GM19043 (cell line): ENCODE measurements around the gene RBM45.
"Not testable (repeated sequence)": the region's sequence is repeated elsewhere in the genome, so short reads cannot be mapped to it uniquely, and the experiment has no call there.

Experiments used
- ATAC-seq: cut with Tn5 transposase; IDR thresholded peaks from one replicate; pipeline ENCODE4 v1.9.1; 2021; ENCODE audit warnings: low read depth; ENCODE audit not compliant: unreplicated experiment

Gene RBM45

GRCh38 chr2:178112202-178113152 lies at the start of gene RBM45:
RBM45 (plus strand) TSS chr2:178112437; CDS start chr2:178112547, 110 bp downstream.
- ATAC-seq = peak; percentile 82

- ATAC-seq = no peak
Observed at GRCh38 chr2:178066324-178066723, 45.9 kb upstream of the RBM45 start.

GRCh38 chr2:178066890-178067669 lies 45.2 kb upstream of the RBM45 start:
- no peak for ATAC-seq

- ATAC-seq = no peak
Observed at GRCh38 chr2:178068823-178069454, 43.3 kb upstream of the RBM45 start.

- ATAC-seq = no peak
Observed at GRCh38 chr2:178069551-178069950, 42.7 kb upstream of the RBM45 start.

- ATAC-seq = no peak
Observed at GRCh38 chr2:178070824-178071223, 41.4 kb upstream of the RBM45 start.

- no peak for ATAC-seq
Observed at GRCh38 chr2:178072000-178072382, 40.2 kb upstream of the RBM45 start.

- ATAC-seq = peak; percentile 67
Observed at GRCh38 chr2:178072383-178073301, 39.6 kb upstream of the RBM45 start, which contains the start of gene PDE11A. PDE11A (minus strand) TSS chr2:178072777; CDS start chr2:178072437, 340 bp downstream.

- ATAC-seq = no peak
Observed at GRCh38 chr2:178074123-178075005, 37.9 kb upstream of the RBM45 start.

- ATAC-seq = no peak
Observed at GRCh38 chr2:178075006-178075326, 37.3 kb upstream of the RBM45 start.

GRCh38 chr2:178076130-178076529 lies 36.1 kb upstream of the RBM45 start:
- ATAC-seq = no peak

GRCh38 chr2:178079279-178079678 lies 33.0 kb upstream of the RBM45 start:
- not testable (repeated sequence) for ATAC-seq

GRCh38 chr2:178082408-178083045 lies 29.7 kb upstream of the RBM45 start:
- no peak for ATAC-seq

GRCh38 chr2:178084273-178084672 lies 28.0 kb upstream of the RBM45 start:
- no peak for ATAC-seq

GRCh38 chr2:178088774-178089270 lies 23.4 kb upstream of the RBM45 start:
- no peak for ATAC-seq

- ATAC-seq = no peak
Observed at GRCh38 chr2:178093471-178093870, 18.8 kb upstream of the RBM45 start.

GRCh38 chr2:178101321-178102079 lies 10.7 kb upstream of the RBM45 start:
- no peak for ATAC-seq

- ATAC-seq = no peak
Observed at GRCh38 chr2:178105566-178105965, 6.7 kb upstream of the RBM45 start.
